HG03432 (cell line): ENCODE measurements around the gene SCNN1G.
"Not testable (repeated sequence)": the region's sequence is repeated elsewhere in the genome, so short reads cannot be mapped to it uniquely, and the experiment has no call there.

Experiments used
- ATAC-seq: cut with Tn5 transposase; IDR thresholded peaks from one replicate; pipeline ENCODE4 v1.9.1; 2021; ENCODE audit warnings: mild to moderate bottlenecking, moderate library complexity; ENCODE audit not compliant: unreplicated experiment

SCNN1G gene

DNA sequence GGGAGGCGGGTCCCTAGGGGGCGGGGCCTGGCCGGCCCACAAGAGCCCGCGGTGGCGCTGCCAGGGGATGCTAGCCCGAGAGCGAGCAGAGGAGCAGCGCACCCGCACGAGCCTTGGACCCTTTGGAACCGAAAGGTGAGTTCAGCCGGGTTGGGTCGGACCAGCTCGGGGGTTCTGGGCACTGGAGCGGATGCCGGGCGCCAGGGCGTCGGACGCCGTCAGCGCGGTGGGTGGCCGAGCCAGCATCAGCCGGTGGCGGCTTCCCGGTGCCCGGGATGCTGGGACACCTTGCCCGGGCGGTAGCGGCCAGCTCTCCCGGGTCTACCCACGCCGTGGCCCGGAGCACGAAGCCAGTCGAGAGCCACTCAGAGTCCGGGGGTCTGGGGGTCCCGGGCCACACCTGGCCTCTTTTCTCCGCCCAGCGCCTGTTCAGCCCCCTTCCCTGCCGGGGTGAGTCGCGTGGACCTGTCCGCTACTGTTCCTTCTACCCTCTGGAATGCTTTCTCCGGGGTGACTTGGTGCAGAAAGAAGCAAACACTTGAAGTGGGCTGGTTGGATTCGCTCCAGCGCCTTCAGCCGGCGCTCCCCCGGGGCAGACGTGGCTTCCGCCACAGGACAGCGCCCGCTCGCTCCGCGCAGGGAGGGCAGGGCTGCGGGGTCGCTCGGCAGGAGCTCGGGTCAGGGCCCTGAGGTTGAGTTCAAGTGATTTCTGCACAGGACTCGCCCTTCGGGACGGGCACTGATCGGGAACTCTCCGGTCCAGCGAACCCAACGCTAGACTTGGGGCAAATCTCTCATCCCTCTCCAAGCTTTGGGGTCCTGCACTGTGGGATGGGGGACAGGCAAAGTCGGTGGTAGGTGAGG is at the start of gene SCNN1G:
Gene SCNN1G (plus strand): TSS at position 67 of the 864 bp plus-strand sequence. CDS start 3,527 bp downstream, outside the sequence.
- ATAC-seq, result peak; percentile 33

GRCh38 chr16:23132775-23133463 is 49.6 kb upstream of the SCNN1G start:
- ATAC-seq, result no peak

DNA sequence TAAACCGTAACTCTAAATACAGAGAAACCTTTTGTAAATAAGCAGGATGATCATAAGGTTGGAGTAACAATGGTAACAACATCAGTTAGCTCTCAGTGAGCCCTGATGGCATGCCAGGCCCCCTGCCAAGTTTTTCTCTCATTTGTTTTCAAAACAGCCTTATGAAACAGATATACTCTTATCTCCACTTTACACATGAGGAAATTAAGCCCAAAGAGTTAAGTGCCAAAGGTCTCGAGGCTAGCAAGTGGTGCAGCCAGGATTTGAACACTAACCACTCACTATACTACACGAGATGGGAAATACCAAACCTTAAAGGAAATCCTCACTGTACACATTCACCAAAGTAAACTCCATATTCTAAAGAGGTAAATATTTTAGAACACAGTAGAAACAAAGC is 48.3 kb upstream of the SCNN1G start:
- no peak for ATAC-seq

- ATAC-seq, result no peak
These were observed 45.3 kb upstream of the SCNN1G start for GRCh38 chr16:23137256-23137655.

GRCh38 chr16:23137818-23138217 is 44.7 kb upstream of the SCNN1G start:
- no peak for ATAC-seq

DNA sequence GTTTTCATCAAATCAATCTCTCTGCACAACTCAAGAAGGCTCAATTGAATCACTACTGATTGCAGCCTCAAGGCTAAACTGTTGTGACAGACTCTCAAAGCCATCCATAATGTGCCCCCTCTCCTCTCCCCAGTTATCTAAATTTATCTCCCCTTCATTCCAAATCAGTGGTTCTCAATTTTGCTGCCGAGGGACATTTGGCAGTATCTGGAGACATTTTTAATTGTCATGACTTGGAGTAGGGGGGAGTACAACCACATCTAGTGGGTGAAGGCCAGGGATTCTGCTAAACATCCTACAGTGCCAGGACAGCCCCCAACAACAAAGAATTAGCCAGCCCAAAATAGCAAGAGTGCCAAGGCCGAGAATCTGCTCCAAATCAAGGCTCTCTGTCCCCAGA is 42.4 kb upstream of the SCNN1G start:
- no peak for ATAC-seq

GRCh38 chr16:23141033-23141432 is 41.5 kb upstream of the SCNN1G start:
- ATAC-seq, result no peak

DNA sequence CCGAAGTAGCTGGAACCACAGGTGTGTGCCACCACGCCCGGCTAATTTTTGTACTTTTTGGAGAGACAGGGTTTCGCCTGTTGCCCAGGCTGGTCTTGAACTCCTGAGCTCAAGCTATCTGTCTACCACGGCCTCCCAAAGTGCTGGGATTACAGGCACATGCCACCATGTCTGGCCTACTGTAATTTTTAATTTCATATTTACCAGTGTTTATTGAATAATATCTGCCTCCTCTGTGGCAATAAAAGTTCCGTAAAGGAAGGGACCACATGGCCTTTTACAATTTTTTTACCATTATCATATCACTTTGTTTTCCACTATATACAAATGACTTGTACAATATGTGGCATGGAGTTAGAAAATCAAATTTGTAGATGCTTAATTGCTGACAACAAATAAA is 41.0 kb upstream of the SCNN1G start:
- ATAC-seq, result no peak

- ATAC-seq, result no peak
These were observed 40.4 kb upstream of the SCNN1G start for GRCh38 chr16:23141959-23142740.

- no peak for ATAC-seq
These were observed 39.2 kb upstream of the SCNN1G start for GRCh38 chr16:23143391-23143790.

- not testable (repeated sequence) for ATAC-seq
These were observed 38.2 kb upstream of the SCNN1G start for GRCh38 chr16:23144393-23144792.

- no peak for ATAC-seq
These were observed 37.4 kb upstream of the SCNN1G start for GRCh38 chr16:23145186-23145585.

DNA sequence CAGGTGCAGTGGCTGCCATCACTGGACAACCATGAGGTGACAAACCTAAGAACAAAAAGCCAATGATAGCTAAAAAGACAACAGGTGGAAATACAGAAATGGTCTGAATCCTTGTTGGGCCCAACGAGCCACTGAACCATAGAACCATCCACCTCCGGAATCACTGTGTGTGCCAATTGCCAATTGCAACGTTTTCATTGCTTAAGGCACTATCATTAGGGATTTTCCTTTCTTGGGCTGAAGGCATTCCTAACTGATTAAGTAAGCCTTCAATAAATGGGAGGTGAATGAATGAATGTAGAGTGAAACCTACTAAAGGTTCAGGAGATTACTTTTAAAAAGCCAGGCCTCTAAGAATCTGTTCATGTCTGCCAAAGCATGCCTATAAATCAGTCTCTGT is 36.9 kb upstream of the SCNN1G start:
- no peak for ATAC-seq

DNA sequence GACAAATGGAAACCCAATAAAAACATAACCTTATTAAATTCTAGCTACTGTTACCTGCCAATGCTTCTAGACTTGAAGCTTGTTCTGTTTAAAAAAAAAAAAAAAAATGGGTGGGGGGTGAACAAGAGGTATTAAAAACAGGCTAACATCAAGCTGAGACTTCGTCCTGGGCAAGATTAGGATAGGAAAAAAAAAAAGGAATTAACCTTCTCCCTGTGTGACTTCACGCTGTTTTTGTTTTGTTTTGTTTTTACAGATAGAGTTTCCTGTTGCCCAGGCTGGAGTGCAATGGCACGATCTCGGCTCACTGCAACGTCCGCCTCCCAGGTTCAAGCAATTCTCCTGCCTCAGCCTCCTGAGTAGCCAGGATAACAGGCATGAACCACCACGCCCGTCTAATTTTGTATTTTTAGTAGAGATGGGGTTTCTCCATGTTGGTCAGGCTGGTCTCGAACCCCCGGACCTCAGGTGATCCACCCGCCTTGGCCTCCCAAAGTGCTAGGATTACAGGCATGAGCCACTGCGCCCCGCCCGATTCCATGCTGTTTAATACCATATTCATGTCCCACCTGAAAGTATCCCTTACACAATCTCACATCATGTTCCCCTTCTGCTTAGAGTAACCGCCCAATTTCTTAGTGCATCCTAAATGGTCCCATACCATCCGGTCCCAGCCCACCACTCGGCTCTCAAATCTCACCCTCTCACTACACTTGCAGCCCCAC is 35.5 kb upstream of the SCNN1G start:
- ATAC-seq, result no peak

DNA sequence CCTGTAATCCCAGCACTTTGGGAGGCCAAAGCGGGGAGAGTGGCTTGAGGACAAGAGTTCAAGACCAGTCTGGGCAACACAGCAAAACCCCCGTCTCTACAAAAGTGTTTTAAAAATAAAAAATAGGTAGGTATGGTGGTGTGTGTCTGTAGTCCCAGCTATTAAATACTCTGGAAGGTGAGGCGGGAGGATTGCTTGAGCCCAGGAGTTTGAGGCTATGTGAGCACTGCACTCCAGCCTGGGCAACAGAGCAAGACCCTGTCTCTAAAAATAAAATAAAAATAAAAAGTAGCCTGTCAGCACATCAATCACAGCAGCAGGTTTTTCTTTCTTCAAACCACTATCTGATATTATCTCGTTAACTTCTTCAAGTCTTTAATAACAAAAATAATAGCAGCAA is 34.9 kb upstream of the SCNN1G start:
- ATAC-seq, result no peak

DNA sequence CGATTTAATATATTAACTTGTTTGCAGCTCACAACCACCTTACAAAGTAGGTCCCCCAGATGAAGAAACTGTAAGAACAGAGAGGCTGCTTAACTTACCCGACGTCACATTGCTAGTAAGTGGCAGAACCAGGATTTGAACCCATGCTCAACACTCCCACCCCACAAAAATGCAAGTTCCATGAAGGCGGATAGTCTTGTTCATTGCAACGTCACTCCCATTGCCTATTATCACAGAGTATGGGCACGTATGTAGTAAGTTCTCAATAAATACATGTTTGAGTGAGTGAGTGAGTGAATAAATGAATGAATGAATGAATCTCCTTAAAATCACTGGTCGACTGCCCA is 34.4 kb upstream of the SCNN1G start:
- ATAC-seq, result no peak

GRCh38 chr16:23148513-23149266 is 33.9 kb upstream of the SCNN1G start:
- peak; percentile 47 for ATAC-seq

- ATAC-seq, result peak; percentile 97
These were observed 33.1 kb upstream of the SCNN1G start, which contains the start of gene USP31 for GRCh38 chr16:23149267-23149992. Gene USP31 (minus strand): TSS chr16:23149452. CDS start chr16:23149270, 182 bp downstream.

GRCh38 chr16:23149993-23150364 is 32.6 kb upstream of the SCNN1G start:
- no peak for ATAC-seq
